HEK293 (cell line): ENCODE data around the gene VEGFA.
A peak's percentile ranks its signal among the peaks of the same experiment; 100 is the strongest.

Source experiments
- ATF2 ChIP-seq: fragments of 450-650 bp; formaldehyde crosslinking; IDR thresholded peaks from 2 replicates; pipeline ENCODE4 v1.5.1; 2016; ENCODE audit warnings: missing biosample characterization, missing genetic modification characterization, low read depth
- GLIS1 ChIP-seq: fragments of 450-650 bp; formaldehyde crosslinking; IDR thresholded peaks from 2 replicates; pipeline ENCODE4 v1.5.1; 2016; ENCODE audit warnings: missing biosample characterization, missing genetic modification characterization
- HIC1 ChIP-seq: fragments of 450-650 bp; formaldehyde crosslinking; IDR thresholded peaks from 2 replicates; pipeline ENCODE4 v1.5.1; 2016; ENCODE audit warnings: missing biosample characterization, missing genetic modification characterization
- INSM2 ChIP-seq: fragments of 450-650 bp; formaldehyde crosslinking; IDR thresholded peaks from 2 replicates; pipeline ENCODE4 v1.5.1; 2016; ENCODE audit warnings: missing biosample characterization, missing genetic modification characterization
- KLF16 ChIP-seq: fragments of 450-650 bp; formaldehyde crosslinking; IDR thresholded peaks from 2 replicates; pipeline ENCODE4 v1.5.1; 2017; ENCODE audit warnings: missing biosample characterization, missing genetic modification characterization
- MYNN ChIP-seq: fragments of 450-650 bp; formaldehyde crosslinking; IDR thresholded peaks from 2 replicates; pipeline ENCODE4 v1.5.1; 2016; ENCODE audit warnings: missing biosample characterization, missing genetic modification characterization, borderline replicate concordance
- SCRT1 ChIP-seq: fragments of 450-650 bp; formaldehyde crosslinking; IDR thresholded peaks from 2 replicates; pipeline ENCODE4 v1.5.1; 2016; ENCODE audit warnings: missing biosample characterization, missing genetic modification characterization, borderline replicate concordance
- ZBTB1 ChIP-seq: fragments of 450-650 bp; formaldehyde crosslinking; IDR thresholded peaks from 2 replicates; pipeline ENCODE4 v1.5.1; 2016; ENCODE audit warnings: missing biosample characterization, missing genetic modification characterization
- ZBTB21 ChIP-seq: fragments of 450-650 bp; formaldehyde crosslinking; IDR thresholded peaks from 2 replicates; pipeline ENCODE4 v1.5.1; 2017; ENCODE audit warnings: missing biosample characterization, missing genetic modification characterization
- ZBTB7A ChIP-seq: fragments of 450-650 bp; formaldehyde crosslinking; IDR thresholded peaks from 2 replicates; pipeline ENCODE4 v1.5.1; 2016; ENCODE audit warnings: low read depth, missing biosample characterization, missing genetic modification characterization
- ZFHX2 ChIP-seq: fragments of 450-650 bp; formaldehyde crosslinking; conservative IDR thresholded peaks from 2 replicates; pipeline ENCODE4 v1.5.1; 2016; ENCODE audit warnings: missing biosample characterization, missing genetic modification characterization
- ZNF18 ChIP-seq: fragments of 450-650 bp; formaldehyde crosslinking; IDR thresholded peaks from 2 replicates; pipeline ENCODE4 v1.5.1; 2016; ENCODE audit warnings: missing biosample characterization, missing genetic modification characterization
- ZNF184 ChIP-seq: fragments of 450-650 bp; IDR thresholded peaks from 2 replicates; pipeline ENCODE4 v1.5.1; 2018; ENCODE audit warnings: missing biosample characterization, mild to moderate bottlenecking, missing genetic modification characterization
- ZNF23 ChIP-seq: fragments of 450-650 bp; formaldehyde crosslinking; IDR thresholded peaks from 2 replicates; pipeline ENCODE4 v1.5.1; 2016; ENCODE audit warnings: missing biosample characterization, missing genetic modification characterization, borderline replicate concordance
- ZNF248 ChIP-seq: fragments of 450-650 bp; formaldehyde crosslinking; IDR thresholded peaks from 2 replicates; pipeline ENCODE4 v1.5.1; 2017; ENCODE audit warnings: missing biosample characterization, missing genetic modification characterization
- ZNF26 ChIP-seq: fragments of 450-650 bp; formaldehyde crosslinking; IDR thresholded peaks from 2 replicates; pipeline ENCODE4 v1.5.1; 2016; ENCODE audit warnings: missing biosample characterization, missing genetic modification characterization
- ZNF266 ChIP-seq: fragments of 450-650 bp; formaldehyde crosslinking; IDR thresholded peaks from 2 replicates; pipeline ENCODE4 v1.5.1; 2016; ENCODE audit warnings: missing biosample characterization, missing genetic modification characterization, low read depth
- ZNF391 ChIP-seq: fragments of 450-650 bp; formaldehyde crosslinking; IDR thresholded peaks from 2 replicates; pipeline ENCODE4 v1.5.1; 2016; ENCODE audit warnings: low read depth, missing biosample characterization, missing genetic modification characterization, borderline replicate concordance
- ZNF488 ChIP-seq: fragments of 450-650 bp; formaldehyde crosslinking; IDR thresholded peaks from 2 replicates; pipeline ENCODE4 v1.5.1; 2016; ENCODE audit warnings: missing biosample characterization, missing genetic modification characterization
- ZNF529 ChIP-seq: fragments of 450-650 bp; formaldehyde crosslinking; IDR thresholded peaks from 2 replicates; pipeline ENCODE4 v1.5.1; 2017; ENCODE audit warnings: missing genetic modification characterization, missing biosample characterization; ENCODE audit not compliant: insufficient replicate concordance
- ZNF530 ChIP-seq: fragments of 450-650 bp; formaldehyde crosslinking; IDR thresholded peaks from 2 replicates; pipeline ENCODE4 v1.5.1; 2016; ENCODE audit warnings: low read depth, missing biosample characterization, missing genetic modification characterization
- ZNF544 ChIP-seq: fragments of 450-650 bp; formaldehyde crosslinking; IDR thresholded peaks from 2 replicates; pipeline ENCODE4 v1.5.0; 2017; ENCODE audit warnings: missing biosample characterization, missing genetic modification characterization
- ZNF558 ChIP-seq: fragments of 450-650 bp; formaldehyde crosslinking; IDR thresholded peaks from 2 replicates; pipeline ENCODE4 v1.5.1; 2016; ENCODE audit warnings: missing biosample characterization, missing genetic modification characterization
- ZNF626 ChIP-seq: fragments of 450-650 bp; sonication (Bioruptor Pico); formaldehyde crosslinking; IDR thresholded peaks from 2 replicates; pipeline ENCODE4 v1.5.1; 2018; ENCODE audit warnings: missing biosample characterization, missing genetic modification characterization, inconsistent platforms
- ZNF629 ChIP-seq: fragments of 450-650 bp; formaldehyde crosslinking; IDR thresholded peaks from 2 replicates; pipeline ENCODE4 v1.5.1; 2017; ENCODE audit warnings: missing biosample characterization, missing genetic modification characterization
- ZNF747 ChIP-seq: fragments of 450-650 bp; formaldehyde crosslinking; IDR thresholded peaks from 2 replicates; pipeline ENCODE4 v1.5.1; 2016; ENCODE audit warnings: missing biosample characterization, missing genetic modification characterization
- ZNF76 ChIP-seq: fragments of 450-650 bp; formaldehyde crosslinking; IDR thresholded peaks from 2 replicates; pipeline ENCODE4; 2016; ENCODE audit warnings: low read depth, missing biosample characterization, missing genetic modification characterization, borderline replicate concordance
- ZNF791 ChIP-seq: fragments of 450-650 bp; formaldehyde crosslinking; IDR thresholded peaks from 2 replicates; pipeline ENCODE4 v1.5.1; 2016; ENCODE audit warnings: missing biosample characterization, missing genetic modification characterization
- ZNF830 ChIP-seq: fragments of 450-650 bp; IDR thresholded peaks from 2 replicates; pipeline ENCODE4 v1.5.0; 2018; ENCODE audit warnings: missing biosample characterization, missing genetic modification characterization, low read depth, mild to moderate bottlenecking, moderate library complexity
- ZNF843 ChIP-seq: fragments of 450-650 bp; formaldehyde crosslinking; IDR thresholded peaks from 2 replicates; pipeline ENCODE4 v1.5.1; 2016; ENCODE audit warnings: missing biosample characterization, missing genetic modification characterization

The VEGFA gene

GRCh38 chr6:43769526-43770371 is at the start of gene VEGFA (continued):
- TF ChIP-seq INSM2 (tag by site-specific recombination): no peak
- TF ChIP-seq ZNF488 (tag by site-specific recombination): no peak
- no peak for TF ChIP-seq ZBTB1 (tag by site-specific recombination)
- no peak for TF ChIP-seq ZNF626 (tag by site-specific recombination)
- TF ChIP-seq SCRT1 (tag by site-specific recombination): no peak
- no peak for TF ChIP-seq ZNF558 (tag by site-specific recombination)
- TF ChIP-seq ZNF266 (tag by site-specific recombination): no peak
- no peak for TF ChIP-seq ZNF544 (tag by site-specific recombination)
- no peak for TF ChIP-seq ZNF529 (tag by site-specific recombination)
- 0 out of 2 replicates have a peak, but pooled peaks have one; percentile 22 for TF ChIP-seq ZNF18 (tag by site-specific recombination)
- TF ChIP-seq ZNF830: no peak
- no peak for TF ChIP-seq ZNF530 (tag by site-specific recombination)
- no peak for TF ChIP-seq ZNF23 (tag by site-specific recombination)
- 0 out of 2 replicates have a peak, but pooled peaks have one; percentile 50 for TF ChIP-seq ZBTB21 (tag by site-specific recombination)
- peak; percentile 82 for TF ChIP-seq KLF16 (tag by site-specific recombination)
- no peak for TF ChIP-seq ZNF791 (tag by site-specific recombination)
- no peak for TF ChIP-seq ATF2 (tag by site-specific recombination)
- peak; percentile 70 for TF ChIP-seq ZNF76 (tag by site-specific recombination)
- TF ChIP-seq ZFHX2 (tag by site-specific recombination): peak; percentile 99
- TF ChIP-seq ZNF747 (tag by site-specific recombination): no peak
- no peak for TF ChIP-seq ZNF248 (tag by site-specific recombination)
- peak; percentile 56; the same call in 1 of the 2 replicates for TF ChIP-seq ZNF629 (tag by site-specific recombination)
- no peak for TF ChIP-seq ZNF26 (tag by site-specific recombination)
- peak; percentile 76; the same call in 1 of the 2 replicates for TF ChIP-seq ZNF391 (tag by site-specific recombination)
- no peak; the same call in 1 of the 2 replicates for TF ChIP-seq ZBTB7A (tag by site-specific recombination)
- TF ChIP-seq HIC1: no peak
- peak; percentile 64; the same call in 1 of the 2 replicates for TF ChIP-seq GLIS1 (tag by site-specific recombination)
- no peak for TF ChIP-seq ZNF184 (tag by site-specific recombination)
- TF ChIP-seq ZNF843: peak; percentile 33; the same call in 1 of the 2 replicates
- TF ChIP-seq MYNN: no peak; the same call in 1 of the 2 replicates
